ENCODE results near the gene ERLEC1. TPM values are rescaled to one million over a fixed set of nuclear protein-coding genes. Genes with fewer than 3 reads are reported as not detected.
A peak's percentile ranks its signal among the peaks of the same experiment; 100 is the strongest.

Gene ERLEC1
- total RNA-seq, 4 donors from 2014 or later: 30.9 to 86.1 (median 36.5) TPM

- TF ChIP-seq POLR2AphosphoS5 (IDR thresholded peaks at IDR 0.05) (no peak), EP300 (IDR thresholded peaks at IDR 0.05) (no peak), POLR2A (IDR thresholded peaks at IDR 0.05) (no peak), CTCF (IDR thresholded peaks at IDR 0.05) (no peak)
- H3K4me1 ChIP-seq: peaks cover 41% of the 10 kb centered on the region
- H3K27me3 ChIP-seq: no peaks in the 10 kb centered on the region
- H3K36me3 ChIP-seq: no peaks in the 10 kb centered on the region
- H3K27ac ChIP-seq: peak overlapping the region; percentile 83
- H3K4me3 ChIP-seq: peak overlapping the region; percentile 75
- no peak for DNase-seq (ENCODE audit: low spot score in 2 of 2)
- H3K9me3 ChIP-seq: no peaks in the 10 kb centered on the region
- 2% methylated on average over 17 of the region's 17 CpGs for WGBS
Measured at GRCh38 chr2:53787614-53788289, 908 bp downstream of the ERLEC1 start.

GRCh38 chr2:53793261-53793660, 6.4 kb downstream of the ERLEC1 start:
- Histone ChIP-seq H3K27ac (no peak overlapping the region), H3K36me3 (peaks cover 15% of the 10 kb centered on the region), H3K27me3 (no peaks in the 10 kb centered on the region), H3K9me3 (no peaks in the 10 kb centered on the region), H3K4me3 (no peak overlapping the region), H3K4me1 (peaks cover 8% of the 10 kb centered on the region)
- DNase-seq (ENCODE audit: low spot score in 2 of 2): no peak
- WGBS: 87% methylated on average over 3 of the region's 3 CpGs
- TF ChIP-seq CTCF (IDR thresholded peaks at IDR 0.05): no peak
- TF ChIP-seq POLR2A (IDR thresholded peaks at IDR 0.05): no peak
- no peak for TF ChIP-seq EP300 (IDR thresholded peaks at IDR 0.05)
- TF ChIP-seq POLR2AphosphoS5 (IDR thresholded peaks at IDR 0.05): no peak

- 83% methylated on average over 3 of the region's 3 CpGs for WGBS
- TF ChIP-seq POLR2A (IDR thresholded peaks at IDR 0.05) (no peak), EP300 (IDR thresholded peaks at IDR 0.05) (no peak), POLR2AphosphoS5 (IDR thresholded peaks at IDR 0.05) (no peak), CTCF (IDR thresholded peaks at IDR 0.05) (no peak)
- Histone ChIP-seq H3K27me3 (no peaks in the 10 kb centered on the region), H3K4me1 (peaks cover 2% of the 10 kb centered on the region), H3K36me3 (peaks cover 21% of the 10 kb centered on the region), H3K9me3 (no peaks in the 10 kb centered on the region), H3K4me3 (no peak overlapping the region), H3K27ac (no peak overlapping the region)
- DNase-seq (ENCODE audit: low spot score in 2 of 2): no peak
Measured at GRCh38 chr2:53793821-53794220, 7.0 kb downstream of the ERLEC1 start.

DNA sequence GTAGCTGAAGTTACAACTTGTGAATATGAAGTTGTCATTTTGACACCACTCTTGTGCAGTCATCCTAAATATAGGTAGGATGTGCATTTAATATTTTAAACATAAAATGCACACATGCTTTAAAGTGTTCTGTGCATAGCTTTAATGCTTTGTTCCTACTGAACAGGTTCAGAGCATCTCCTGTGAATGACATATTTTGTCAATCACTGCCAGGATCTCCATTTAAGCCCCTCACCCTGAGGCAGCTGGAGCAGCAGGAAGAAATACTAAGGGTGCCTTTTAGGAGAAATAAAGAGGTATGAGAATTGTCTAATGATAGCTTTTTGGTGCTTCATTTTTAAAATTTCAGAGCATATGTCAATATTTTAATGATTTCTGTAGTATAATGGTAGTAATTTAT, 14.7 kb downstream of the ERLEC1 start:
- H3K27ac ChIP-seq: no peak overlapping the region
- no peaks in the 10 kb centered on the region for H3K27me3 ChIP-seq
- DNase-seq (ENCODE audit: low spot score in 2 of 2): no peak
- H3K9me3 ChIP-seq: no peaks in the 10 kb centered on the region
- no peaks in the 10 kb centered on the region for H3K4me1 ChIP-seq
- H3K4me3 ChIP-seq: no peak overlapping the region
- H3K36me3 ChIP-seq: peaks cover 66% of the 10 kb centered on the region
- no peak for TF ChIP-seq POLR2A (IDR thresholded peaks at IDR 0.05)

GRCh38 chr2:53802617-53803151, 15.8 kb downstream of the ERLEC1 start:
- H3K9me3 ChIP-seq: no peaks in the 10 kb centered on the region
- TF ChIP-seq CTCF (IDR thresholded peaks at IDR 0.05) (no peak), POLR2A (IDR thresholded peaks at IDR 0.05) (no peak), EP300 (IDR thresholded peaks at IDR 0.05) (no peak), POLR2AphosphoS5 (IDR thresholded peaks at IDR 0.05) (no peak)
- H3K36me3 ChIP-seq: peaks cover 72% of the 10 kb centered on the region
- no peak overlapping the region for H3K4me3 ChIP-seq
- no peak overlapping the region for H3K27ac ChIP-seq
- no peaks in the 10 kb centered on the region for H3K27me3 ChIP-seq
- WGBS: 81% methylated on average over 7 of the region's 7 CpGs
- no peak for DNase-seq (ENCODE audit: low spot score in 2 of 2)
- H3K4me1 ChIP-seq: no peaks in the 10 kb centered on the region

Data from suprapubic skin (tissue), 4 donors.